Colonic mucosa (tissue), 4 donors: Measurements from ENCODE around the gene PRSS36. TPM values are rescaled to one million over a fixed set of nuclear protein-coding genes. Genes with fewer than 3 reads are reported as not detected.
"Not testable (repeated sequence)": the region's sequence is repeated elsewhere in the genome, so short reads cannot be mapped to it uniquely, and the experiment has no call there.

Experiments
- DNase-seq: peaks from one replicate; pipeline ENCODE4 v3.0.0-alpha.2; 2020
- H3K27ac ChIP-seq: fragments of 200-600 bp; one replicate; pipeline ENCODE4 v1.8.0; 2021
- H3K27me3 ChIP-seq: fragments of 200-600 bp; one replicate; pipeline ENCODE4 v1.8.0; 2021
- H3K36me3 ChIP-seq: fragments of 200-600 bp; one replicate; pipeline ENCODE4 v1.8.0; 2021
- H3K4me1 ChIP-seq: fragments of 200-600 bp; one replicate; pipeline ENCODE4 v1.8.0; 2021; ENCODE audit warnings: mild to moderate bottlenecking
- H3K4me3 ChIP-seq: fragments of 200-600 bp; one replicate; pipeline ENCODE4 v1.8.0; 2021
- H3K9ac ChIP-seq, 2 donors: one replicate each; pipeline ENCODE4 v1.7.0; 2013; ENCODE audit warnings: control low read depth in 2 of 2, low read depth in 2 of 2, low read length in 2 of 2
- H3K9me3 ChIP-seq: fragments of 200-600 bp; one replicate; pipeline ENCODE4 v1.8.0; 2021
- intact Hi-C: fragments of 100-400 bp; cut with DNase I; formaldehyde crosslinking; loops from one replicate; pipeline ENCODE4 v1.14.1; 2022
- total RNA-seq, 2 donors: library from RNA; stranded (reverse); fragmentation: NEBNext Ultra II Directional in 1 of 2; extraction: Animal tissue kit (Norgen Biotek cat#: 25700) in 1 of 2; gene quantifications; one replicate each; pipeline ENCODE4 v1.2.1, GENCODE V29; 2021
- TF ChIP-seq, protein P1 (sequence below): fragments of 200-600 bp; IDR thresholded peaks from one replicate; pipeline ENCODE4 v1.8.0; 2022; ENCODE audit warnings: antibody characterized with exemption, mild to moderate bottlenecking
- donor health status: healthy.
- donor health status: DM: no; HTN: no; CAD: no.
- donor health status: DM: no; HTN: no; CAD: no.

PRSS36 gene
- total RNA-seq, 2 donors from 2014 or later: 3.6 to 6.4 TPM

GRCh38 chr16:31148281-31148728 is 1.6 kb downstream of the PRSS36 start:
- Histone ChIP-seq H3K4me3 (no peak overlapping the region), H3K9ac (peak overlapping the region in 1 of 2 donors; percentile 19), H3K27me3 (no peaks in the 10 kb centered on the region), H3K9me3 (no peaks in the 10 kb centered on the region), H3K27ac (no peak overlapping the region), H3K36me3 (no peaks in the 10 kb centered on the region), H3K4me1 (no peaks in the 10 kb centered on the region)
- TF ChIP-seq, protein P1, sequence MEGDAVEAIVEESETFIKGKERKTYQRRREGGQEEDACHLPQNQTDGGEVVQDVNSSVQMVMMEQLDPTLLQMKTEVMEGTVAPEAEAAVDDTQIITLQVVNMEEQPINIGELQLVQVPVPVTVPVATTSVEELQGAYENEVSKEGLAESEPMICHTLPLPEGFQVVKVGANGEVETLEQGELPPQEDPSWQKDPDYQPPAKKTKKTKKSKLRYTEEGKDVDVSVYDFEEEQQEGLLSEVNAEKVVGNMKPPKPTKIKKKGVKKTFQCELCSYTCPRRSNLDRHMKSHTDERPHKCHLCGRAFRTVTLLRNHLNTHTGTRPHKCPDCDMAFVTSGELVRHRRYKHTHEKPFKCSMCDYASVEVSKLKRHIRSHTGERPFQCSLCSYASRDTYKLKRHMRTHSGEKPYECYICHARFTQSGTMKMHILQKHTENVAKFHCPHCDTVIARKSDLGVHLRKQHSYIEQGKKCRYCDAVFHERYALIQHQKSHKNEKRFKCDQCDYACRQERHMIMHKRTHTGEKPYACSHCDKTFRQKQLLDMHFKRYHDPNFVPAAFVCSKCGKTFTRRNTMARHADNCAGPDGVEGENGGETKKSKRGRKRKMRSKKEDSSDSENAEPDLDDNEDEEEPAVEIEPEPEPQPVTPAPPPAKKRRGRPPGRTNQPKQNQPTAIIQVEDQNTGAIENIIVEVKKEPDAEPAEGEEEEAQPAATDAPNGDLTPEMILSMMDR: no peak
- intact Hi-C loops: loop anchor here (10.0 kb wide), 1 partner anchor 164 kb away; the partner anchor contains the start of gene HSD3B7
- DNase-seq: peak; percentile 88

DNA sequence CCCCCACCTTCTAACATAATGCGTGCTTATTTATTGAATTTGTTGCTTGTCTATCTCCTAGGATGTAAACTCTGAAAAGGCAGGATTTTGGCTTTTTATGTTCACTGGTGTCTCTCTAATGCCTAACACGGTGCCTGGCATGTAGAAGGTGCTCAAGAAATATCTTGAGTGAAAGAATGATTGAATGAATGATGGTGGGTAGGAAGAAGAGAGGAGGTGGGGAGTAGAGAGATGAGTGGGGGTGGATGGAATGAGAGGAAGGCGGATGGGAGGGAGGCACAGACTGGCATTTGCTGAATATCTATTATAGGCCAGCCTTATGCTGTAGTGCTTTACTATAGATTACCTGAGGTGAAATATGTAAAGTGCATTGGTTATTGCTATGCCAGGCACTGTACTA is 2.3 kb downstream of the PRSS36 start:
- Histone ChIP-seq H3K36me3 (no peaks in the 10 kb centered on the region), H3K4me1 (no peaks in the 10 kb centered on the region), H3K27ac (no peak overlapping the region), H3K4me3 (no peak overlapping the region), H3K9ac (no peak overlapping the region), H3K9me3 (no peaks in the 10 kb centered on the region), H3K27me3 (no peaks in the 10 kb centered on the region)
- DNase-seq: no peak
- TF ChIP-seq, protein P1: no peak
- intact Hi-C loops: loop anchor here (10.0 kb wide), 1 partner anchor 163 kb away; the partner anchor contains the start of gene HSD3B7

GRCh38 chr16:31145398-31145990 is 4.4 kb downstream of the PRSS36 start:
- no peak overlapping the region for H3K27ac ChIP-seq
- intact Hi-C loops: loop anchor here (10.0 kb wide), 1 partner anchor 161 kb away; the partner anchor contains the start of gene HSD3B7
- H3K36me3 ChIP-seq: no peaks in the 10 kb centered on the region
- TF ChIP-seq, protein P1: no peak
- H3K9ac ChIP-seq: no peak overlapping the region
- H3K9me3 ChIP-seq: no peaks in the 10 kb centered on the region
- no peak for DNase-seq
- no peaks in the 10 kb centered on the region for H3K27me3 ChIP-seq
- H3K4me3 ChIP-seq: no peak overlapping the region
- peaks cover 14% of the 10 kb centered on the region for H3K4me1 ChIP-seq

DNA sequence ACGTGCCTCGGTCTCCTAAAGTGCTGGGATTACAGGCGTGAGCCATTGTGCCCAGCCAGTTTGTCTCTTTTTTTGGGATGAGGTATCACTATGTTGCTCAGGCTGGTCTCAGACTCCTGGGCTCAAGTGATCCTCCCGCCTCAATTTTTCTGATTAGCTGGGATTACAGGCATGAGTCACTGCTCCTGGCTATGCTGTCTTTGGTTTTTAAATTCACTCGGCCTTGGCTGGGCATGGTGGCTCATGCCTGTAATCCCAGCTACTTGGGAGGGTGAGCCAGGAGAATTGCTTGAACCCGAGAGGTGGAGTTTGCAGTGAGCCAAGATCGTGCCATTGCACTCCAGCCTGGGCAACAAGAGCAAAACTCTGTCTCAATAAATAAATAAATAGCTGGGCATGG is 5.4 kb downstream of the PRSS36 start:
- not testable (repeated sequence) for H3K27ac ChIP-seq, H3K9me3 ChIP-seq, H3K27me3 ChIP-seq, H3K36me3 ChIP-seq, H3K4me3 ChIP-seq, DNase-seq, H3K9ac ChIP-seq
- H3K4me1 ChIP-seq: peaks cover 18% of the 10 kb centered on the region
- intact Hi-C loops: loop anchor here (10.0 kb wide), 1 partner anchor 160 kb away; the partner anchor contains the start of gene HSD3B7

DNA sequence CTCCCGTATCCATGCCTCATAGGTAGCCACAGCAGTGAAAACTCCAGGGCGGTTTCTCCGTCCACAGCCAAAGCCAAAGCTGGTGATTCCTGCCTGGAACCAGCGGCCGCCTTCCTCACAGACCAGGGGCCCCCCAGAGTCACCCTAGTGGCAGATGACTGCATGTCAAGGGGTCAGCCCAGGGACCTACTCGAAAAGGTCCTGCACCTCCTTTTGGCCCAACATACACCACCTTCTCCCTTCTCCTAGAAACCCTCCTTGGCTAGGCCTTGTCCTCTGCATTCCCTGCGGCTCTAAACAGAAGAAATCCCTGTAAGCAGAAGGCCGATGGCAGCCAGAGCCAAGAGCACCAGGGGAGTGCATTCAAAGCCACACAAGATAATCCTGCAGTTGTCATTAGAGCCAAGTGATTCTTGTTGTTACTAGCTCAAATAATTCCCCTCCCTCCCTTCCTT is 6.1 kb downstream of the PRSS36 start:
- H3K36me3 ChIP-seq: no peaks in the 10 kb centered on the region
- no peaks in the 10 kb centered on the region for H3K27me3 ChIP-seq
- TF ChIP-seq, protein P1: no peak
- no peaks in the 10 kb centered on the region for H3K9me3 ChIP-seq
- peak; percentile 23 for DNase-seq
- no peak overlapping the region for H3K27ac ChIP-seq
- no peak overlapping the region for H3K4me3 ChIP-seq
- intact Hi-C loops: loop anchor here (10.0 kb wide), 1 partner anchor 159 kb away; the partner anchor contains the start of gene HSD3B7
- H3K4me1 ChIP-seq: peaks cover 23% of the 10 kb centered on the region
- H3K9ac ChIP-seq: no peak overlapping the region
